Vagina (tissue), 2 donors: ENCODE results near the gene DES.

Experiments
- CTCF ChIP-seq, 3 experiments: fragments of 450-650 bp in 2 of 3; fragments of 200-600 bp in 1 of 3; sonication (generic) in 1 of 3; IDR thresholded peaks; one replicate each; pipeline ENCODE4 v1.5.1; 2017 to 2019; ENCODE audit warnings: antibody characterized with exemption in 3 of 3, mild to moderate bottlenecking in 2 of 3, moderate library complexity in 2 of 3
- POLR2A ChIP-seq, 2 donors: fragments of 450-650 bp; IDR thresholded peaks; one replicate each; pipeline ENCODE4 v1.6.1; 2017; ENCODE audit warnings: antibody characterized with exemption in 2 of 2, mild to moderate bottlenecking in 2 of 2, moderate library complexity in 2 of 2

DNA sequence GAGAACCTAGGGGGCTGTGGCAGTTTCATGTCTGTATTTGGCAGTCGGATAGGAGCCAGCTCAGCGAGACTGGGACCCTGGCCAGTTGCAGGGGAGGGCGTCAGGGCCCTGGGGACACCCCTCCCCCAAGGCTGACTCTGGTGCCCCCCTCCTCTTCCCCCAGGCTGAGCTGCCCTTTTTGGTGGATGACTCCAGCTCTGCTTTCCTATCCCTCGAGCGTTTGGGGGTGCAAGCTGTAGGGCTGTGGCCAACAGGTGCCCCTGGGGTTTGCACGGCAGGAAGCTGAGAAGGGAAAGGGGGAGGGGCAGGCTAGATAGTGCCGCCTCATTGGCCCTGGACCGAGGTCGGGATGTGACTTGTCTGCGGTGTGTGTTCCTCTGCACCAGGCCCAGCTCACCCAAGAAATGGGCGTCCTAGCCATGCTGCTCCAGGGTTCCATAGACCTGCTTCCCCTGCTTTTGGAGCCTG is 42.9 kb downstream of the DES start:
- TF ChIP-seq CTCF (IDR thresholded peaks at IDR 0.05) (no peak), POLR2A (IDR thresholded peaks at IDR 0.05) (no peak)
